Measurements from ENCODE around the gene FAM163A.
"Not testable (repeated sequence)": the region's sequence is repeated elsewhere in the genome, so short reads cannot be mapped to it uniquely, and the experiment has no call there.

The FAM163A gene

DNA sequence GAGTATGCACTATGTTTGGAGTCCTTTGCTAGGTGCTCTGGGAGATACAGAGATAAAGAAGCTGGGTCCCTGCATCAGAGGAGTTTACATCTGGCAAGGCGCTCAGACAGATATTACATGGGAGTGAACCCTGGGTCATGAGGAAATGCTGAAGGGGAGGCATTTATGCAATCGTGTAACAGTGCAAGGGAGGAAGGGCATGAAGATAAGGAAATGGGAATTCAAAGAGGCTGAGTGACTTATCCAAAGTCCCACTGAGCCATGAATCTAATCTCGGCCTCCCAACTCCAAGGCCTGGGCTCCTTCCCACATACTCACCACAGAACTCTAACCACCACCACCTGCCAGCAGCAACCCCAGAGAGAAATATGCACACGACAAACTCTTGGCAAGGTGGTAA, 51.6 kb downstream of the FAM163A start:
- DNase-seq = no peak

DNA sequence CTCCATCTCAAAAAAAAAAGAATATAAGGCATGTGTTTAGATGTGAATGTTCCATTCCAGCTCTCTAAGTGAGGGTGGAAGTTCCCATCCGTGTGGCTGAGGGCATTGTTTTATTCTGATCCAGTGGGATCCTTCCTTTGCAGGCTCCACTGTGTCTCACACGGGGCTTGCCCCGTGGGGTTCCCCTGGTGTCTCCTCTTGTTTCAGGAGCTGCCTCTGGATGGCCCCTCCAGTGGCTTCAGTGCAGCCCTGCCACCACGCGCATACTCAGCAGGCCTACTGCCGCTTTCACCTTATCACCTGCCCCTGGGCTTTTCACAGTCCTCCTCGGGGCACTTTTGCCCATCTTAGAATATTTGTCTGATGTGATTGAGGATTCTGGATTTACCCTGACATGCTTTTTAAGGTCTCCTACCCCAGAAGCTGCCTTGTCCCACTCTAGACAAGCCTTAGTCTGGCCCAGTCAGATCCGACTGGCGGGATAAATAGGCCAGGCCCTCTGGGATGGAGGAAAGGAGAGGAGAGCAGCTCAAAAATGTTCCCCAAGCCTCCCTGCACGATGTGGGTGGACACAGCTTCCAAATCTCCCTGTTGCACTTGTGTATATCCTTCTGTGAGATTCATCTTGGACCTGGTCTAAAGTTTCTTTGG, 55.2 kb downstream of the FAM163A start:
- DNase-seq = no peak

DNA sequence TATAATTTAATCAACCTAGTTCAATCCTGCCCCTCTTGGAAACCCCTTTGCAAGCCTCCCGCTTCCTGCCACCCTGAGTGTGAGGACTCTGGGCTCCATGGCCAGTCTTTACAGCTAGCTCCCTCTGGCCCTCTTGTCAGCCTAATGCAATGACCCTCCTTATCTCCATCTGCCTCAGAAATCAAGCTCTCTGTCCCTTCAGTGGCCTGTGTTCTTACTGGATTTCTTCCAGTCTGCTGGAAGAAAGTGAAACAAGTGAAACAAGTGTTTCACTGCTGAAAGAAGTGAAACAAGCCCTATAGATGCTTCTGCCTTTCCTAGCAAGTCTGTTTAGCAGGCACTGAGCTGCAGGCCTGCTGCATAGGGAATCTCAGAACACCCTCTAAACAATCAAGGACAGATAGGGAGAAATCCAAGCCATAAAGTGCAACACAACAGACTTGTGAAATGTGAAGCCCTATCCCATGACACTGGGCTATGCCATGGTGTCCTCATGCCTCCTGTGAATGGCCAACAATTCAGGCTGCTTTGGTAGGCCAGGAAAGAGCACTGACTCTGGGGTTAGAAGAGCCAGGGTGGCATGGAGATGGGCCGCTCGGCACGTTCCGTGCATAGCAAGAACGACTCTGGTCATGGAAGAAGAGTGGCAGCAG, 55.9 kb downstream of the FAM163A start:
- no peak for DNase-seq

DNA sequence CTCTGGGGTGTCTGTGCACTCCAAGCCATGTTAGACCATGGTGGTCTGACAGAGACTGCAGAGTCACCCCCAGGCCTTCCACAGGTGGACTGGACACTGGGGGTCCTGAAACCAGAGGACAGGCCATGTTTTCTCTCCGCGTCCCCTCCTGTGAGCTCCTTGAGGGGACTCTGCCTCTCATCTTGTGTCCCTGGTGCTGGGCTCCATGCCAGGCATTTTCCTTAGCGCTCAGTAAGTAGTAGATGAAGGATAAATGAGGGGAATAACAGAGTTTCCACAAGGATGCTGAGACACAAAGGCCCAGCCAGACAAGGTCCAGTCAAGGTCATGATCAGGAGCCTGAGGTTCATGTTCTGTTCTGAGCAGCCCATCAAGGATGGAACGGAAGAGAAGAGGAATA, 57.4 kb downstream of the FAM163A start:
- no peak for DNase-seq

DNA sequence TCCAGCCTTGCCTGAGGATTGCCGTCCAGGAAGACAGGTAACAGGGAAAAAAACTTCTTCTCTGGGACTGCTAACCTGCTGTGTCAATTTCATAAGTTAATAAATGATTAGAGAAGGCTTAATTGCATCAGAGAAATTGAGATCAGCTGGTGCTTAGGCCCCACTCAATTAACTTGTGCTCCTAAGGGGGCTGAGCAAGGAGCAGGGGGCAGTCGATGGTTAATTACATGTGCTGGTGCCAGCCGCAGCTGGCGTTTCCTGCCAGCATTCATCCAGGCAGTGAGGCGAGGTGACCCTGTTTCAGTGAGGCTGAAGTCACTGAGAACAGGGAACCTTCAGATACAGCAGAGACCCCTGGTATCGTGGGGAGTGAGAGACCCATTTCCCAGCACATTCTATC, 60.0 kb downstream of the FAM163A start:
- no peak for DNase-seq

DNA sequence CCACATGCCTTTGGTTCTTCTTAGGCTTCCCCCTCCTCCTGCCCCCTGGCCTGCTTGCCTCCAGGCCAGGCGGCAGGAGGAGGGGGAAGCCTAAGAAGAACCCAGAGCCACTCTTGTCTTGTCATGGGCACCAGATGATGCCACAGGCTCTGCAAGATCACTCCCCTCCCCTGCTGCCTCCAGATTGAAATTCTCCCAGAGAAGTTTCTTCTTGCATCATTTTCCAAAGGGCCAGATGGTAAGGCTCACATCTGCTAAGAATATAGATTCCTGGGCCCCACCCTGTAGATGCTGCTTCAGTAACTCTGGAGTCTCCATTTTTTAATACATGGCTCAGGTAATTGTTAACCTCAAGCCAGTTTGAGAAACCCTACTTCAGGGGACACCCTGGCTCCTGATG, 60.8 kb downstream of the FAM163A start:
- DNase-seq = no peak

DNA sequence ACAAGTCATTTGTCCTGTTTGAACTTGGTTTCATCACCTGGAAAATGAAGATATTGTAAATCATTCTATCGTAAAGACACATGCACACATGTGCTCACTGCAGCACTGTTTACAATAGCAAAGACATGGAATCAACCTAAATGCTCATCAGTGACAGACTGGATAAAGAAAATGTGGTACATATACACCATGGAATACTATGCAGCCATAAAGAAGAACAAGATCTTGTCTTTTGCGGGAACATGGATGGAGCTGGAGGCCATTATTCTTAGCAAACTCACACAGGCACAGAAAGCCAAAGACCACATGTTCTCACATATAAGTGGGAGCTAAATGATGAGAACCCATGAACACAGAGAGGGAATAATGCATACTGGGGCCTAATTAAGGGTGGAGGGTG, 61.3 kb downstream of the FAM163A start:
- not testable (repeated sequence) for DNase-seq

DNA sequence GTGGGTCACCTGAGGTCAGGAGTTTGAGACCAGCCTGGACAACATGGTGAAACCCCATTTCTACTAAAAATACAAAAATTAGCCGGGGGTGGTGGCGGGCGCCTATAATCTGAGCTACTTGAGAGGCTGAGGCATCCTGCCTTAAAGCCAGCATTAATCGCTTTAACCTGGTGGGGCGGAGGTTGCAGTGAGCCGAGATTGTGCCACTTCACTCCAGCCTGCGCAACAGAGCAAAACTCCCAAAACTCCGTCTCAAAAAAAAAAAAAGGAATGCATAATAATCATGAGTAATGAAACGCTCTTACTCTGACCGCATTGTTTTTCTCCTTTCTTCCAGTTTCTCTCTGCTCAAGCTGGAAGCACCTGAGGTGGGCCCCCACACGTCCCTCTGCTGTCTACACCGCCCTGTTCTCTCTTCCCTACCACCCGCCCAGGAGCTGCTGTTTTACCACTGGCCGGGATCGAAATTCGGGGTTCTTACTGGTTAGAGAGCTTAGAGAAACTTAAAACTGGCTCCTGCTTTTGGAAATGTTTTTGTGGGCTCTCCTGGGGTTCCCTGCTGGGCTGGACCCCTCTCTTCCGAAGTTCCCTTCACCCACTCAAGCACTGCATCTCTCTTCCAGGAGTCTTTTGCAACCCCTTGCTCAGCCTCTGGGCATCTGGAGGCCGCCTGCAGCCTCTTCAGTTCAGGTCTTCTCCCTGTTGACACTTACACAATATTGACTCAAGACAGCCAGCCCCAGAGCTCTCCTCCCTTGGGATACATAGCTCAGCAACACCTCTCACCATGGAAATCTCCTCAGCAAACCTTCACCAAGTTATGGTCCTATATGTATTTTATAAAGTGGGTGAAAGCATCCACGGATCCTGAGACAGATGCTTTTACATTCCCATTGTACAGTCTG, 62.5 kb downstream of the FAM163A start:
- no peak for DNase-seq

DNA sequence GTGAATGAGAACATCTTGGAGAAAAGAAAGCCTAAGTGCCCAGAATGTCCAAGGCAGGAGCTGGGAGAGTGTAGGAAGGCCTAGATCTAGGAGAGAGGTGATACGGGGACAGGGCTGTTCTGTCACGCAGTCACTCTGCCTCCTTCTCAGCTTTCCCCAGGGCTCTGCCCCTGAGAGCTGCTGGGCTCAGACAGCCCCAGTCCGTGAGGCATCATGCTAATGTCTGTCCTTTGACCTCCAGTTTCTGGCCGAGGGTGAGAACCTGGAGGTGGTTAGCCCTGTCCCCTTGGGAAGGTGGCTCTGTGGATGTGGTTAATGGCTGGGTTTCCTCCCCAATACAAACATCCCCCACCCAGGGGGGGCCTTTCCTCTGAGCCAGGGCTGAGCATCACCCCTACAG, 63.2 kb downstream of the FAM163A start:
- DNase-seq = no peak

DNA sequence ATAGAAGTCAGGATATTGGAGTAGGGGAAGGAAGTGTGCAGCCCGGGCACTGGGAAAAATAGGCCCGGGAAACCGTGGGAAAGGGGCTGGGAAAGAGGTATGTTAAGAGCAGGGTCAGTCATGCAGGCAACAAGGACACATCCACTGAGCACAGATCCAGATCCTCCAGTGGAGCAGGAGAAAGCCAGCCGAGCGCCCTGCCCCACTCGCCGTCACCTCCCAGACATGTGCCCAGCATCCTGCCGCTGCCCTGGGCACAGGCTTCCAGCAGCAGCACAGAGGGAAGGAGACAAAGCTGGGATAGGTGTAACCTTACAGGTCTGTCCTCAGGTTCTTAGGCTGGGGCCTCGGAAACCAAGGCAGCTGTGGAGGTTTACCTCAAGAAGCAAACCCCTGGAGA, 64.2 kb downstream of the FAM163A start:
- DNase-seq = no peak

DNA sequence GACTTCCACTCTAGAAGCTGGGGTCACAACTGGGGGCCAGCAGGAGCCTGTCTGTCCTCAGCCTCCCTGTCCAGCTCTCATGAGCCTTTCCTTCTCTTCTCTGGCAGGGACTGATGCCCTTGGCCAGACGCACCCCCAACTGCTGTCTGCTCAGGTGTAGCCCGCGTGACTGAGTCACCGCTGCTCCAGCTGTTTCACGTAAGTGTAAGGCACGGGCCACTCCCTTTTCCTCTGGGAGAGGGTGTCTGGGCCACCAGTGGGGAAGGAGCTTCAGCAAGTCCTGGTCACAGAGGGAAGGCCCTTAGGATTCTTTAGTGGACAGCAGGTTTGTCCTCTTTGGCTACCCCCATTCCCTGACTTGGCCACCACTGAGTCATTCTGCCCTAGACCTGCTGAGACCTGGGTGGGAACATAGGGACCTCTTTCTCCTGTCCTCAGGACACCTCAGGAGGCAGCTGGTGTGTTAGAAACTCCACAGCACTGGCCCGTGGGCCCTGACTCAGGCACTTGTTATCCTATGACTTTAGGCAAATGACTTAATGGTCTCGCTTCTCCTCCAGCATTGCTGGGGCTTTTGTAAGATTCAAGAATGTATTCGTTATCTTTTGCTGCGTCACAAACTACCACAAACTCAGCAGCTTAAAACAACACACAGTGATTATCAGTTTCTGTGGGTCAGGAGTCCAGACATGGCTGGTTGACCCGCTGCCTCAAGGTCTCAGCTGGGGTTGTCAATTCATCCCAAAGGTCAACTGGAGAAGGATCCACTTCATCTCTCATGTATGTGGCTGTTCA, 64.8 kb downstream of the FAM163A start:
- DNase-seq = no peak

DNA sequence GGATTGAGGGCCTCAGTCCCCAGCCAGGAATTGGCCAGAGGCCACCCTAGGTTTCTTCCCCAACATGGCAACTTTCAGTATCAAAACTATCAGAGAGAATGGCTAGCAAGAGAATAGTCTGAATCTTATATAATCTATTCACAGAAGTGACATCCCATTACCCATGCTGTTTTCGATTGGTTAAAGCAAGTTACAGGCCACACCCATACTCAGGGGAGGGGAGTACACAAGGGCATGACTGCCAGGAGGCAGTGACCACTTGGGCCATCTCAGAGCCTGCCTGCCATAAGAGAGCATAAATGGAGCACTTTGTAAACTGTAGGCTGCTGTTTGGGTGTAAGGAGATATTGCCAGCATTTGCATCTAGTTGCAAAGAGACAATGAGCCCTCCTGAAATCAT, 65.4 kb downstream of the FAM163A start:
- DNase-seq = no peak

DNA sequence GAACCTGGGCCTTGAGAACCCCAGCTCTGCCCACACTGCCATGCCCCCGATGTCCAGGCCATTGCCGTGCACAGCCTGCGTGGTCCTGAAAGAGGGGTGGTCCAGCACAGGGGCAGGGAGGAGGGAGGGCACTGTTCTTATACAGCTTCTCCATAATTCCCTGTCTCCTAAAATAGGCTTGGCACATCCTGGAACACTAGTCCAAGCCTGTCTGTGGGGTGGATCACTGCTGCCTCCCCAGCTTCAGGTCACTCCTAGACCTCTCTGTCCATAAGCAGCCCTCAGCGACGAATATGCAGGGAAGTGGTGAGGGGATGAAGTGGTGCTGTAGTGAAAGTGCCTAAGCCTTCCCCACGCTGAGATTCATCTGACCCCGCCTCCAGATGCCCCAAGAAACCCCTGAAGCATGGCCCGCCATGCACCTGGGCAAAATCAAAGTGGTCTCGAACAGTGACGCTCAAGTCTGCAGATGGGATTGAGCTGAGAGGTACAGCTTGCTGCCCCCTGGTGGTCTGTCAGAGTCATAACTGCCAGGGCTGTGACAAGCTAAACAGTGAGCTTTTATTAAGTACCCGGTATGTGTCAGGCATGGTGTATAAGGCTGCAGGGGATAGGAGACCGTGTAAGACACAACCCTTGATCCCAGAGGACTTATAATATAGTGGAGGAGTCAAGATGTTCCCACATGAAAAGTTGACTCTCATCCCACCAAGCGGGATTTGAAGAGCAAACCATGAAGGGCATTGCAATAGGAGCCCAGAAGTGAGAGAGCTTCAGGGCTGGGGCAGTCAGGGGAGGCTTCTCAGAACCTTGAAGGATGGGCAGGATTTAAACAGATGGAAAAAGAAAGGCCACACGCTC, 66.6 kb downstream of the FAM163A start:
- peak; percentile 76 for DNase-seq

DNA sequence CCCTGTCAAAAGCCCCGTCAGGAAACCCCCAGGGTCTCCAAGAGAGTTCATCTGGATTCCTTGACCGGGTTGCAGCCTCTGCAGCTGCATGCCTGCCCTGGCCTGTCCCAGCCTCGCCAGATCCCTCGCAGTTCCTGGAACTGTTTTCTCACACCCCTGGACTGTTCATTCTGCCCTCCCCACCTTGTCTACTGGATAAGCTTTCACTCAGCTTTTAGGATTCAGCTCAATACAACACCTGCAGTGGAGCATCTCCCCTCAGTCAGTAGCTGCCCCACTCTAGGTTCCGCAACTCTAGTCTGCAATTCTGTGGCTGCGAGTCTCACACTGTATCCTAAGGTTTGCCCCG, 67.2 kb downstream of the FAM163A start:
- no peak for DNase-seq

DNA sequence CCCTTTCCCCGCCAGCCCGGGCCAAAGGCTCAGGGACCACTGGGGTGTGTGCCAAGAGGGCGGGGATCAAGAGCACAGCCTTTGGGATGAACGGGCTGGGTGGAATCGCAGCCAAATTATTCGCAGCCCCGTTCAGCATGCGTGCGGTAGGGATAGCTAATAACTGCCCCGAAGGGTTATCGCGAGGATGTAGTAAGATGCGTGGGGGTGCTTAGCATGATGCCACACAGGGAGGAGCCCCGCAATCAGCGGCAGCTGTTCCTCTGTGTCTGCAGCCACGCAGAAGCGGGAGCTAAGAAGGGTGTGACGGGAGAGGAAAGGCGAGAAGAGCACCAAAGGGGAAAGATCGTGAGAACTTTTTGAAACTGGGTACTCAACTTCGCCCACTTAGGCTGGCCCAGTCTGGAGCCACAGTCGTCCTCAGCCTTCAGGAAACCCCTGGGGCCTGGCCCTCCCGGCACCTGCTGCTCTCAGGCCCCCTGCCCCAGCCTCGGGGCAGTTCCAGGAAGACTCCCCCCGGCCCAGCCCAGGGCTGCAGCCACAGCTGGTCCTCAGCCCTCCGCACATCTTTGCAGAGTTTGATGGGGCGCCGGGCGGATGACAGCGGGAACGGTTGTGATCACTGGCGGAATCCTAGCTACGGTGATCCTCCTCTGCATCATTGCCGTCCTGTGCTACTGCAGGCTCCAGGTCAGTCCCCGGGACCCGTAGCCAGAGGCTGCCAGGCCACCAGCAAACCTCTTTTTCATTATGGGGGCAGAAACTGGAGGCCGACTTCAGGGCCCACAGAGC, 69.6 kb downstream of the FAM163A start:
- DNase-seq = no peak

DNA sequence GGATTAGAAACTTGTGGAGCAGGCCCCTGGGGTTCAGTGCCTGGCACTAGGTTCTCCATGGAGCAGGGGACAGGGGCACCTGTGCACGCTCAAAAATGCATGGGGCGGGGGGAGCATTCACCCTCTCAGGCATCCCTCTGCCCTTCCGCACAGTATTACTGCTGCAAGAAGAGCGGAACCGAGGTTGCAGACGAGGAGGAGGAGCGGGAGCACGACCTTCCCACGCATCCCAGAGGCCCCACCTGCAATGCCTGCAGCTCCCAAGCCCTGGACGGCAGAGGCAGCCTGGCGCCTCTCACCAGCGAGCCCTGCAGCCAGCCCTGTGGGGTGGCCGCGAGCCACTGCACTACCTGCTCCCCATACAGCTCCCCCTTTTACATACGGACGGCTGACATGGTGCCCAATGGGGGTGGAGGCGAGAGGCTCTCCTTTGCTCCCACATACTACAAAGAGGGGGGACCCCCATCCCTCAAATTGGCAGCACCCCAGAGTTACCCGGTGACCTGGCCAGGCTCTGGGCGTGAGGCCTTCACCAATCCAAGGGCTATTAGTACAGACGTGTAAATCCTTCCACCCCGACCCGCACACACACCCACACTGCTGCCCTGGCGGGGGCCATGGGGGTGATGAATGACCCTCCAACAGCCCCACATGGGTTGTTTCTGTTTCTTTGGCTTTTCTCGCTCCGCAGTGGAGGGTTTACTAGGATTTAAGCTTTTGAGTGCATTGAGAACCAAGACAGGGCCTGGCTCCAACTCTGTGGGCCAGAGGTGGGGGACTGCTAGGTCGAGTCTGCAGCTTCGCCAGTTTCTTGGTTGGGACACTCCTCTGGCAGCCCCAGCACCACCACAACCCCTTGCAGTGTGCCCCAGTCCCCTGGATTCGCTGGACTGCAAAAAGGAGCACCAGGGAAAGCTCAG, 70.8 kb downstream of the FAM163A start:
- no peak for DNase-seq

DNA sequence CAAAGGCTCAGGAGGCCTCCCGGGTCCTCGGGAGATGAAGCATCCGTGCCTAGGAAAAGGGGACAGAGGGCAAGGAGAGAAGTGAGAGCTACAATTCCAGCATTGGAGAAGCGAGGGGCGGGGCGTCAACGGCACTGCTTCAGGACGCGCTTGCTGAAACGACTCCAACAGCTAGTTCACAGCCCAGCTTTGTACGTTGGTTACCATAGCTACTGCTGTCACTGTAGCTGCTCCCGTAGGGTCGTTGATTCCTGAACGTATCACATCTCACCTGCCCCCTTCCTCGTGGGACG, 71.4 kb downstream of the FAM163A start:
- no peak for DNase-seq

DNA sequence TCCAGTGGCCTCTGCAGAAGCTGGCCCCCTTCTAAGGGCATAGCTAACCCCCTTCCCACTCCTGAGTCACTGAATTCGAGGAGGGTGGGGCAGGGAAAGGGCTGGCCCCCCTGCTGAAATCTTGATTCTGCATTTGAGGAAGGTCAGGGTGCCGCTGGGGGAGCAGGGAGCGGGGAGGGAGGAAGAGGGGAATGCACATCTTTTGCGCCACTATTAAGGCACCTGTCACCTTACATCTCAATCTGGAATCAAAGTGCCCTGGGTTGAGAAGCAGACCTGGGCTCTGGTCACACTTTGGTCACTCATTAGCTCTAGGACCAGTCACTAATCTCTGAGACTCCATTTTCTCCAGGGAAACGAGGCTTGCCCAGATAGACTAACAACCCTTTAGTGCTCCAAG, 72.5 kb downstream of the FAM163A start:
- no peak for DNase-seq

DNA sequence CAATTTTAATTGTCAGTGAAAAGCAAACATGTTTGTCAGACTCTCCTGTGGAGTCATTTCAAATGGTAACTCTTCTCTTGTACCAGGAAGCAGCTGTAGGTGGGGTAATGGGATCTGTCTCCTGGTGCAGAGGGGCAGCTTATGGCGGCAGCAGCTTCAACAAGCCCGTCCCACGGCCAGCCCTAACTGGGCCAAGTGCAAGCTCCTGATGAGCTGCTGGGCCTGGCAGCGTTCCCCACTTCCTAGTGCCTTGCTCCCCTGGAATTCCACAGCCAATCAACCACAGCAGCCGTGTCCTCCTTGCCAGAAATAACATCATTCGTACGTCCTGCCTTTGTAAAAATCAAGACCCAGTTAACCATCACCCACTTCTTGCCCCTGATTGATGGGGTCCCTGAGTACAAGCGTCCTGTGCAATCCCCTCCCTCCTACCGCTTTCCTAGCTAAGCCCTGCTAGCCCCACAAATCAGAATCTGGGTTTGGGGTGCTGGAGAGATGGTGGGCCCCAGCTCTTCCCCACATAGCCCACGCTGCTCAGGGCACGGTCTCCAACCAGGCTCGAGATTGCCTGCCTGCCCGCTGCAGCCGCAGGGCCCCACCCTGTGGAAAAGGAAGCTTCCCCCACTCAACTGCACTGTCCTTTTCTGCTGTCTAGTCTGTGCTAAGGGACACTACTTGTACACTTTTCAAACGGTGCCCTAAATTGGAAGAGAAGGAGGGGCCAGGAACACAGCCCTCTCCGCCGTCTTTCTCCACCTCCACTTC, 73.3 kb downstream of the FAM163A start:
- DNase-seq = peak; percentile 45

DNA sequence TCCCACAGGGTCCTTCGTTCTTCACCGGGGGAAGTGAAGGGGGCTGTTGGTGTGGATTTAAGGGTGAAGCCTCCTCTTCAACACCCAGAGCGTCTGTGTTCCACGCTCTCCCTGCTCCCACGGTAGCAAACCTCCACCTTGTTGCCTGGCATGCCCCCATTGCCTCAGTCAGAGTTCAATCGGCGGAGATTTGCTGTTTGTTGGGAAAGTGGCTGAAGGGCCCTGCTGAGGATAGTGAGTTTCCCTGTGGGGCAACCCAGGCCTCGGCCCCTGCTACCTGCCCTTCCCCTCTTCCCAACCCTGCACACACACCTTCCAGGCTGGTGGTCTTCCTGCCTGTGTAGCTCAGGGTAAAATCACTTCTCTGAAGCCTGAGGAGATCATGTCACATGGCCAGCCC, 74.0 kb downstream of the FAM163A start:
- no peak for DNase-seq

Data from NCI-H1694 treated with DMSO at 0.1 percent for 48 hours (cell line).